Thyroid gland (tissue), 4 donors: ENCODE results near the gene INPP4B.

Experiments used
- CTCF ChIP-seq, 6 experiments: fragments of 200-600 bp in 3 of 6; fragments of 450-650 bp in 3 of 6; sonication (generic) in 3 of 6; IDR thresholded peaks; one replicate each; pipeline ENCODE4 v1.5.1; 2016 to 2019; ENCODE audit warnings: antibody characterized with exemption in 6 of 6, mild to moderate bottlenecking in 2 of 6, inconsistent platforms in 1 of 6, moderate library complexity in 1 of 6
- POLR2A ChIP-seq, 2 donors: fragments of 450-650 bp; IDR thresholded peaks; one replicate each; pipeline ENCODE4 v1.6.1; 2017; ENCODE audit warnings: antibody characterized with exemption in 2 of 2, mild to moderate bottlenecking in 2 of 2, moderate library complexity in 1 of 2

- TF ChIP-seq CTCF (IDR thresholded peaks at IDR 0.05) (no peak), POLR2A (IDR thresholded peaks at IDR 0.05) (no peak)
These were observed 83.8 kb downstream of the INPP4B start for GRCh38 chr4:142762280-142762679.
